Liver (tissue), 9 donors: Measurements from ENCODE around the gene RPL27A. TPM values are rescaled to one million over a fixed set of nuclear protein-coding genes. Genes with fewer than 3 reads are reported as not detected.

Source experiments
- DNase-seq: peaks from one replicate; pipeline ENCODE4 v3.0.0-alpha.2; 2017; ENCODE audit warnings: low spot score
- H3K27ac ChIP-seq, 2 donors: one replicate each; pipeline ENCODE4 v1.7.0; 2013; ENCODE audit warnings: inconsistent platforms in 2 of 2, low read length in 2 of 2, control low read depth in 1 of 2, low read depth in 1 of 2, mild to moderate bottlenecking in 1 of 2
- H3K27me3 ChIP-seq, 4 donors: one replicate each; pipeline versions ENCODE4 v1.6.1 to v1.7.0; 2013; ENCODE audit warnings: low read length in 3 of 4, inconsistent platforms in 1 of 4, mild to moderate bottlenecking in 1 of 4, moderate library complexity in 1 of 4; ENCODE audit not compliant: control insufficient read depth in 4 of 4, insufficient read depth in 4 of 4
- H3K36me3 ChIP-seq, 4 donors: one replicate each; pipeline versions ENCODE4 v1.6.1 to v1.7.0; 2013; ENCODE audit warnings: low read length in 3 of 4, mild to moderate bottlenecking in 3 of 4, low read depth in 1 of 4, moderate library complexity in 1 of 4; ENCODE audit not compliant: control insufficient read depth in 4 of 4, insufficient read depth in 3 of 4
- H3K4me1 ChIP-seq, 4 donors: one replicate each; pipeline versions ENCODE4 v1.6.1 to v1.7.0; 2013; ENCODE audit warnings: low read length in 3 of 4, mild to moderate bottlenecking in 3 of 4, moderate library complexity in 1 of 4; ENCODE audit not compliant: control insufficient read depth in 4 of 4, insufficient read depth in 4 of 4
- H3K4me3 ChIP-seq, 3 donors: one replicate each; pipeline versions ENCODE4 v1.6.1 to v1.7.0; 2013; ENCODE audit warnings: low read length in 3 of 3, control low read depth in 1 of 3, low read depth in 1 of 3, mild to moderate bottlenecking in 1 of 3
- H3K9ac ChIP-seq, 2 donors: one replicate each; pipeline ENCODE4 v1.7.0; 2013; ENCODE audit warnings: low read length in 2 of 2, mild to moderate bottlenecking in 2 of 2, moderate library complexity in 2 of 2, control low read depth in 1 of 2, low read depth in 1 of 2
- H3K9me3 ChIP-seq, 4 donors: one replicate each; pipeline versions ENCODE4 v1.6.1 to v1.7.0; 2013; ENCODE audit warnings: low read length in 3 of 4; ENCODE audit not compliant: control insufficient read depth in 4 of 4
- ATF3 ChIP-seq: IDR thresholded peaks from 2 replicates; pipeline ENCODE4 v1.6.1; 2016; ENCODE audit warnings: antibody characterized with exemption
- FOXA2 ChIP-seq: IDR thresholded peaks from 2 replicates; pipeline ENCODE4 v1.6.1; 2016; ENCODE audit warnings: antibody characterized with exemption
- GABPA ChIP-seq, 2 donors: IDR thresholded peaks in 1 of 2; conservative IDR thresholded peaks in 1 of 2; 2 replicates each; pipeline ENCODE4 v1.6.1; 2016; ENCODE audit warnings: antibody characterized with exemption in 2 of 2, mild to moderate bottlenecking in 1 of 2, moderate library complexity in 1 of 2
- HNF4A ChIP-seq, 2 donors: conservative IDR thresholded peaks; 2 replicates each; pipeline ENCODE4 v1.6.1; 2016; ENCODE audit warnings: antibody characterized with exemption in 2 of 2, mild to moderate bottlenecking in 2 of 2
- MAX ChIP-seq: IDR thresholded peaks from 2 replicates; pipeline ENCODE4 v1.6.1; 2016; ENCODE audit warnings: antibody characterized with exemption
- RAD21 ChIP-seq, 2 donors: IDR thresholded peaks; 2 replicates each; pipeline ENCODE4 v1.6.1; 2016; ENCODE audit warnings: antibody characterized with exemption in 2 of 2, mild to moderate bottlenecking in 2 of 2
- RXRA ChIP-seq, 2 donors: IDR thresholded peaks; 2 replicates each; pipeline ENCODE4 v1.6.1; 2017 to 2018; ENCODE audit warnings: antibody characterized with exemption in 2 of 2, mild to moderate bottlenecking in 1 of 2
- TAF1 ChIP-seq: conservative IDR thresholded peaks from 2 replicates; pipeline ENCODE4 v1.6.1; 2016; ENCODE audit warnings: antibody characterized with exemption, mild to moderate bottlenecking
- YY1 ChIP-seq: IDR thresholded peaks from 2 replicates; pipeline ENCODE4 v1.6.1; 2016; ENCODE audit warnings: antibody characterized with exemption, mild to moderate bottlenecking
- WGBS: extraction: QIAGEN DNeasy Blood & Tissue Kit; methylation state at CpG from one replicate; pipeline ENCODE4 v1.1.7; 2013; 5-methylcytosine and 5-hydroxymethylcytosine counted together
- polyA plus RNA-seq, 2 donors: library from polyadenylated mRNA; stranded (reverse) in 1 of 2; unstranded in 1 of 2; fragments of 200-250 nt in 1 of 2; fragments of >200 nt in 1 of 2; fragmentation: Nextera tagmentation in 1 of 2; extraction: Ambion mirVana in 1 of 2; gene quantifications; one replicate each; pipeline versions ENCODE4 v1.2.1 to v1.2.3, GENCODE V29; 2013 to 2015
- total RNA-seq, 2 donors: library from RNA; depleted of rRNA; stranded (reverse); fragments of >200 nt; gene quantifications; one replicate each; pipeline ENCODE4 v1.2.3, GENCODE V29; 2014
- TF ChIP-seq, protein P1 (sequence below): IDR thresholded peaks from 2 replicates; pipeline ENCODE4 v1.6.1; 2016; ENCODE audit warnings: antibody characterized with exemption, mild to moderate bottlenecking
- donor health status: healthy.
- donor health status: healthy.
- donor health status: healthy.
- donor health status: healthy.
- donor health status: healthy.

The RPL27A gene
- total and polyA plus RNA-seq, 4 donors = 178 to 928 (median 570) TPM

GRCh38 chr11:8709777-8710176 is 27.2 kb downstream of the RPL27A start:
- no peaks in the 10 kb centered on the region for H3K27me3 ChIP-seq
- TF ChIP-seq FOXA2 = no peak
- TF ChIP-seq RXRA (IDR thresholded peaks at IDR 0.05) = no peak
- H3K4me1 ChIP-seq = peaks cover 7 to 24% (median 21%) of the 10 kb centered on the region in 4 donors
- H3K9ac ChIP-seq = no peak overlapping the region
- no peaks in the 10 kb centered on the region for H3K9me3 ChIP-seq
- 92% methylated on average over 4 of the region's 4 CpGs for WGBS
- no peak overlapping the region for H3K4me3 ChIP-seq
- peaks cover 5 to 36% (median 24%) of the 10 kb centered on the region in 4 donors for H3K36me3 ChIP-seq
- no peak for DNase-seq
- no peak overlapping the region for H3K27ac ChIP-seq

GRCh38 chr11:8711895-8712442 is 29.4 kb downstream of the RPL27A start:
- H3K4me3 ChIP-seq = no peak overlapping the region
- TF ChIP-seq RAD21 (IDR thresholded peaks at IDR 0.05) = no peak
- TF ChIP-seq MAX = no peak
- TF ChIP-seq TAF1 = no peak
- WGBS = 89% methylated on average over 5 of the region's 5 CpGs
- no peak overlapping the region for H3K27ac ChIP-seq
- H3K4me1 ChIP-seq = peaks cover 10 to 39% (median 36%) of the 10 kb centered on the region in 4 donors
- H3K27me3 ChIP-seq = no peaks in the 10 kb centered on the region
- no peak for DNase-seq
- H3K9me3 ChIP-seq = no peaks in the 10 kb centered on the region
- H3K9ac ChIP-seq = no peak overlapping the region
- peaks cover 5 to 25% (median 17%) of the 10 kb centered on the region in 4 donors for H3K36me3 ChIP-seq

DNA sequence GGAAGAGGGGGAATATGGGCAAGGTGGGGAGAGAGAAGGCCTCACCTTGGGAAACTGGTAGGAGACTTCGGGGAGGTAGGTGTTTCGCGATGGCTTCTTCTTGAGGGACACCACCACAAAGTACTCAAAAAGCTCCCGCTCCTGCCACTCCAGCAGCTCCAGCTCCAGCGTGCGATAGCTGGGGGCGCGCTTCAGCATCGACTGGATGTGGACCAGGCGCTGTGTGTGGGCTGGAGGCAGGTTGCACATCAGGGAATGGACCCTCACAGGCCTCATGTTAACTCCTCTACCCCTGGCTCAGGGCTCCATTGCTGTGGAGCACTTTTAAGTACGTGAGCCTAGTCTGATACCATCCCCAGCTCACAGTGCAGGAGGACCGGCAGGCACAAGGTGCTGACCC is 29.9 kb downstream of the RPL27A start:
- Histone ChIP-seq H3K9ac (no peak overlapping the region), H3K9me3 (no peaks in the 10 kb centered on the region), H3K27ac (no peak overlapping the region), H3K4me1 (peaks cover 14 to 45% (median 40%) of the 10 kb centered on the region in 4 donors), H3K27me3 (no peaks in the 10 kb centered on the region), H3K4me3 (no peak overlapping the region), H3K36me3 (peaks cover 5 to 21% (median 12%) of the 10 kb centered on the region in 4 donors)
- no peak for DNase-seq
- TF ChIP-seq, protein P1, sequence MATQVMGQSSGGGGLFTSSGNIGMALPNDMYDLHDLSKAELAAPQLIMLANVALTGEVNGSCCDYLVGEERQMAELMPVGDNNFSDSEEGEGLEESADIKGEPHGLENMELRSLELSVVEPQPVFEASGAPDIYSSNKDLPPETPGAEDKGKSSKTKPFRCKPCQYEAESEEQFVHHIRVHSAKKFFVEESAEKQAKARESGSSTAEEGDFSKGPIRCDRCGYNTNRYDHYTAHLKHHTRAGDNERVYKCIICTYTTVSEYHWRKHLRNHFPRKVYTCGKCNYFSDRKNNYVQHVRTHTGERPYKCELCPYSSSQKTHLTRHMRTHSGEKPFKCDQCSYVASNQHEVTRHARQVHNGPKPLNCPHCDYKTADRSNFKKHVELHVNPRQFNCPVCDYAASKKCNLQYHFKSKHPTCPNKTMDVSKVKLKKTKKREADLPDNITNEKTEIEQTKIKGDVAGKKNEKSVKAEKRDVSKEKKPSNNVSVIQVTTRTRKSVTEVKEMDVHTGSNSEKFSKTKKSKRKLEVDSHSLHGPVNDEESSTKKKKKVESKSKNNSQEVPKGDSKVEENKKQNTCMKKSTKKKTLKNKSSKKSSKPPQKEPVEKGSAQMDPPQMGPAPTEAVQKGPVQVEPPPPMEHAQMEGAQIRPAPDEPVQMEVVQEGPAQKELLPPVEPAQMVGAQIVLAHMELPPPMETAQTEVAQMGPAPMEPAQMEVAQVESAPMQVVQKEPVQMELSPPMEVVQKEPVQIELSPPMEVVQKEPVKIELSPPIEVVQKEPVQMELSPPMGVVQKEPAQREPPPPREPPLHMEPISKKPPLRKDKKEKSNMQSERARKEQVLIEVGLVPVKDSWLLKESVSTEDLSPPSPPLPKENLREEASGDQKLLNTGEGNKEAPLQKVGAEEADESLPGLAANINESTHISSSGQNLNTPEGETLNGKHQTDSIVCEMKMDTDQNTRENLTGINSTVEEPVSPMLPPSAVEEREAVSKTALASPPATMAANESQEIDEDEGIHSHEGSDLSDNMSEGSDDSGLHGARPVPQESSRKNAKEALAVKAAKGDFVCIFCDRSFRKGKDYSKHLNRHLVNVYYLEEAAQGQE = no peak
- TF ChIP-seq RXRA (IDR thresholded peaks at IDR 0.05) = no peak
- WGBS = 97% methylated on average over 12 of the region's 12 CpGs

DNA sequence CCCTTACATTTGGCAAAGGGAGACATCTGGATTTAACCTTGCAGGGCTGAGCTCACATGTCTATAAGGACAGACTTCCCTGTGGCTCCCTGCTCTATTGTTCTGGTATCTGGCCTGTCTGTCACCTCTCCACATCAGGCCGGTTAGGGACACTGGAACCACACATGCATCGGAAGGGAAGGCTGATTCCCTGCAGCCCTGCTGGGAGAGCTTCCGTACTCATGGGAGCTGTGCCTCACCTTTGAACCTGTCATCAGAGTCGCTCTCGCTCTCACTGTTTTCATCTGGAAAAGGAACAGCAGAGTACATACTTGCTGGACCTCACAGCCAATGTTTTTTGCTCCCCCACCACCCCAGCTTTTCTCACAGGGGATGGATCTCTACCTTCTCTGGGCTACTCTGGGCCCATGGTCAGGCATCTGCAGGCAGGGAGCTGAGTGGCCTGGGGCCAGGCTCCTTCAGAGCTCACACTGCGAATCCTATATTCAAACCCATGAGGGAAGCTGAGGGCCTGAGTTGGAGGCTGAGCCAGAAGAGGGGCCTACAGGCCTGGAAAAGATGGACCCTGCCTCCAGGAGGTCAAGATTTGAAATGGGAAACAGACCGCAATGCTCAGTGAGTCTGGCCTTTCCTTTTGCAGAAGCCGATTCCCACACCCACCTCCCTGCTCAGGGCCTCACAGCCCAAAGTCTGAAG is 31.3 kb downstream of the RPL27A start:
- Histone ChIP-seq H3K9me3 (no peaks in the 10 kb centered on the region), H3K27me3 (no peaks in the 10 kb centered on the region), H3K36me3 (peaks cover 5 to 18% (median 10%) of the 10 kb centered on the region in 4 donors), H3K4me3 (no peak overlapping the region), H3K4me1 (peaks cover 20 to 55% (median 48%) of the 10 kb centered on the region in 4 donors), H3K9ac (no peak overlapping the region), H3K27ac (no peak overlapping the region)
- 61% methylated on average over 8 of the region's 8 CpGs for WGBS
- DNase-seq = no peak
- no peak for TF ChIP-seq GABPA (IDR thresholded peaks at IDR 0.05 in 1 of 2, conservative IDR thresholded peaks at IDR 0.05 in 1 of 2)
- TF ChIP-seq YY1 = no peak
- peak in 1 of 2 donors; percentile 15 for TF ChIP-seq RXRA (IDR thresholded peaks at IDR 0.05)
- TF ChIP-seq RAD21 (IDR thresholded peaks at IDR 0.05) = peak in 1 of 2 donors; percentile 18
- peak; percentile 31 to 40 for TF ChIP-seq HNF4A (conservative IDR thresholded peaks at IDR 0.05)
- no peak for TF ChIP-seq ATF3
